Adrenal gland (tissue), 5 donors: ENCODE measurements around the gene SAFB2.

Experiments
- CTCF ChIP-seq, 6 experiments: fragments of 450-650 bp in 4 of 6; fragments of 200-600 bp in 2 of 6; sonication (generic) in 1 of 6; IDR thresholded peaks; 1 replicate in 5 of 6; 2 replicates in 1 of 6; pipeline versions ENCODE4 v1.5.1 to v1.8.0; 2016 to 2021; ENCODE audit warnings: antibody characterized with exemption in 6 of 6, mild to moderate bottlenecking in 2 of 6, moderate library complexity in 1 of 6
- POLR2A ChIP-seq, 2 donors: fragments of 450-650 bp; IDR thresholded peaks; one replicate each; pipeline ENCODE4 v1.6.1; 2017; ENCODE audit warnings: antibody characterized with exemption in 2 of 2, mild to moderate bottlenecking in 2 of 2, moderate library complexity in 1 of 2
- donor health status: DM: no; HTN: no; CAD: no.

- TF ChIP-seq CTCF (IDR thresholded peaks at IDR 0.05) = no peak
- TF ChIP-seq POLR2A (IDR thresholded peaks at IDR 0.05) = no peak
Measured at GRCh38 chr19:5648464-5648863, 25.9 kb upstream of the SAFB2 start.
